BE2C (cell line): ENCODE results near the gene PLXNB2.
A peak's percentile ranks its signal among the peaks of the same experiment; 100 is the strongest.

ENCODE experiments used
- DNase-seq: peaks from one replicate; pipeline ENCODE4 v3.0.0-alpha.2; 2020
- H3K27me3 ChIP-seq: fragments of 250-450 bp; sonication (Bioruptor Pico); 2 replicates; pipeline ENCODE4 v1.5.1; 2020; ENCODE audit warnings: mild to moderate bottlenecking
- H3K36me3 ChIP-seq: fragments of 250-450 bp; sonication (Bioruptor Pico); 2 replicates; pipeline ENCODE4 v1.5.1; 2020; ENCODE audit warnings: mild to moderate bottlenecking
- H3K4me1 ChIP-seq: fragments of 250-450 bp; sonication (Bioruptor Pico); 2 replicates; pipeline ENCODE4 v1.5.1; 2020
- H3K4me3 ChIP-seq: 2 replicates; pipeline ENCODE4 v1.5.1; 2011; ENCODE audit warnings: low read depth, low read length
- H3K9me3 ChIP-seq: fragments of 250-450 bp; sonication (Bioruptor Pico); 2 replicates; pipeline ENCODE4 v1.5.1; 2020
- CTCF ChIP-seq: IDR thresholded peaks from 2 replicates; pipeline ENCODE4 v1.5.1; 2012; ENCODE audit warnings: mild to moderate bottlenecking, low read depth, low read length

Gene PLXNB2

DNA sequence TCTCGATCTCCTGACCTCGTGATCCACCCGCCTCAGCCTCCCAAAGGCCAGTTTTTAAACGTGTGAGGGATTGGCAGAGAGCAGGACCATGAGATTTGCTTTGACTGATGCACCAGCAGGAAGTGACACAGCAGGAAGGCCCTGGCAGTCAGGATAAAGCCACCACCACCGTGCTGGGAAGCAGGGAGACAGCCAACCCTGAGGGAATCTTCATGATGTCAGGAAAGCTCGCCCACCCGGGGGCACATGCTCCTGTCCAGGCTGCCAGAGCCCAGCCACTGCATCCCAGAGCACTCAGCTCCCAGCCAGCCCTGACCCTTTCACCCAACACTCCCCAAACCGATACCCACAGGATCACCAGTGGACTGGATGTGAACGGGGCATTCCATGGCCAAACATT, 68.7 kb downstream of the PLXNB2 start:
- no peaks in the 10 kb centered on the region for H3K27me3 ChIP-seq
- peaks cover 12% of the 10 kb centered on the region for H3K36me3 ChIP-seq
- no peak overlapping the region for H3K4me3 ChIP-seq
- H3K9me3 ChIP-seq, result no peaks in the 10 kb centered on the region; the same call in 1 of the 2 replicates
- H3K4me1 ChIP-seq, result no peaks in the 10 kb centered on the region
- TF ChIP-seq CTCF, result no peak
- no peak for DNase-seq

DNA sequence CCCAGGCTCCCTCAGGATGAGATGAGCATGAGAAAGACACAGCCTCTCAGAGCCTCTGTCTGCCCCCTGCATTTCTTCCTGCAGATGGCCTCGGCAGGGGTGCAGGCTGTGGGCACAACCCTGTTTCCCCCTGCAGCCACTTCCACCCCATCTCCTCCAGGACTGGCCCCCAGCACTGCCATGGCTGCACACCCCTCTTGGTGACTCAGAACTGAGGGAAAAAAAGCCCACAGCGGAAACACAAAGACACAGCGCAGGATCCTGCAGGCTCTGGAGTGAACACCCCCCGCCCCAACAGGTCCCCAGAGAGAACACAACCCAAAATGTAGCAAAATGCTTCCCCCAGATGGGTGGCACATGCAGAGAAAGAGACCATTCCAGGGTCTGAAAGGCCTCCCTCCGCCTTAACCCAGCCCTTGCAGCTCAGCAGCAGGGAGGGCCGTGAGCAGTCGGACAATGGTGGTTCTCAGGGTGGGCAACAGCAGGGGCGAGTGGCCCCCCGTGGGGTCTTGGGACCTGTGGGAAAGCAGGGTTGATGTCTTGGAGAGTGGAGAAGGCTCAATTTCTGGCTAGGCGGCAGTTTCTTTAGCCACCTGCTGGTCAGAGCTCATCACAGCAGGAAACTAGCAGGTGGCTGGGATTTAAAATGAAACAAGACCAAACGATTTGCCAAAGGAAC, 70.6 kb downstream of the PLXNB2 start:
- DNase-seq, result peak; percentile 31
- Histone ChIP-seq H3K27me3 (no peaks in the 10 kb centered on the region), H3K4me3 (no peak overlapping the region), H3K4me1 (no peaks in the 10 kb centered on the region), H3K9me3 (no peaks in the 10 kb centered on the region; the same call in 1 of the 2 replicates), H3K36me3 (peaks cover 18% of the 10 kb centered on the region)
- TF ChIP-seq CTCF, result peak; percentile 64

DNA sequence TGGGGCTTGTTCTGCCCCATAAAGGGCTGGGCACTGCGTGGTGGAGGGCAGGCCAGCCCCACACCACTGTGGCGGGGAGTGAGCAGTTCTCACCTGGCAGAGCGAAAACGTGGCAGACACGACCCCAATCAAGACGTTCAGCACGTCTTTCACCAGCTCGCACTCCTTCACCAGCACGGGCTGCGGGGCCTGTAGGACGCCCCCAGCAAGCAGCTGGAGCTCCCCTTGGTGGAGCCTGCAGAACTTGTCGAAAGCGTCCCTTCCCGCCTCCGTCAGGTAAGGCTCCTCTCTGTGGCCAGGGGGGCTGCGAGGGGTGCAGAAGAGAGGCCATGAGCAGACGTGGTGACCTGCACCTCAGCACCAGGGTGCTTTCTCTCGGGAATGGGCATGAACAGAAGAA, 74.2 kb downstream of the PLXNB2 start:
- Histone ChIP-seq H3K4me1 (no peaks in the 10 kb centered on the region), H3K36me3 (peaks cover 19% of the 10 kb centered on the region), H3K4me3 (no peak overlapping the region), H3K27me3 (no peaks in the 10 kb centered on the region), H3K9me3 (no peaks in the 10 kb centered on the region; the same call in 1 of the 2 replicates)
- DNase-seq, result no peak
- no peak for TF ChIP-seq CTCF

GRCh38 chr22:50232481-50233151, 74.8 kb downstream of the PLXNB2 start:
- no peak for DNase-seq
- Histone ChIP-seq H3K9me3 (no peaks in the 10 kb centered on the region; the same call in 1 of the 2 replicates), H3K4me3 (no peak overlapping the region), H3K4me1 (no peaks in the 10 kb centered on the region), H3K36me3 (peaks cover 20% of the 10 kb centered on the region), H3K27me3 (no peaks in the 10 kb centered on the region)
- no peak for TF ChIP-seq CTCF

DNA sequence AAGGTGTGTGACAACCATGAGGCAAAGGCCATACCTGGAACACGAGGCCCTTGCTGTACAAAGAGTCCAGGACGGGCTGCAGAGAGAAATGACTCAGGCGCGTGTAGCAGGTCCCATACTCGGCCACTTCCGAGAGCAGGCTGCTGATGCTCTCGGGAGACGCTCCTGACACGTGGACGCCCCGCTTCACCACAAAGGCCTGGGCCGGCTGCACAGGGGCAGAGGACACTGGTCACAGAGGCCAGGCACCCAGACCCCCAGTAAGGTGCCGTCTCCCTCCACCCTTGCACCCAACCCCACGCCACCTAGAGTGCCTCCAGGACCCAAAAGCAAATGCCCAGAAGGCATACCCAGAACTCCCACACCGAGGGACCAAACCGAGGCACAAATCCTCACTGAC, 78.1 kb downstream of the PLXNB2 start:
- H3K9me3 ChIP-seq, result no peaks in the 10 kb centered on the region
- no peak for TF ChIP-seq CTCF
- no peaks in the 10 kb centered on the region for H3K27me3 ChIP-seq
- no peak for DNase-seq
- H3K4me1 ChIP-seq, result no peaks in the 10 kb centered on the region
- no peak overlapping the region for H3K4me3 ChIP-seq
- H3K36me3 ChIP-seq, result peaks cover 27% of the 10 kb centered on the region

GRCh38 chr22:50228366-50228765, 79.1 kb downstream of the PLXNB2 start:
- no peak for DNase-seq
- TF ChIP-seq CTCF, result no peak
- peaks cover 29% of the 10 kb centered on the region for H3K36me3 ChIP-seq

More at GRCh38 chr22:50228366-50228765, 79.1 kb downstream of the PLXNB2 start:
- no peaks in the 10 kb centered on the region for H3K9me3 ChIP-seq
- no peaks in the 10 kb centered on the region for H3K27me3 ChIP-seq
- no peak overlapping the region for H3K4me3 ChIP-seq
- H3K4me1 ChIP-seq, result no peaks in the 10 kb centered on the region
